COLO829 (cell line): ENCODE data around the gene GPR157.
"Not testable (repeated sequence)": the region's sequence is repeated elsewhere in the genome, so short reads cannot be mapped to it uniquely, and the experiment has no call there.

Source experiments
- DNase-seq: peaks from one replicate; pipeline ENCODE4 v3.0.0; 2012; ENCODE audit warnings: low spot score

The GPR157 gene, protein sequence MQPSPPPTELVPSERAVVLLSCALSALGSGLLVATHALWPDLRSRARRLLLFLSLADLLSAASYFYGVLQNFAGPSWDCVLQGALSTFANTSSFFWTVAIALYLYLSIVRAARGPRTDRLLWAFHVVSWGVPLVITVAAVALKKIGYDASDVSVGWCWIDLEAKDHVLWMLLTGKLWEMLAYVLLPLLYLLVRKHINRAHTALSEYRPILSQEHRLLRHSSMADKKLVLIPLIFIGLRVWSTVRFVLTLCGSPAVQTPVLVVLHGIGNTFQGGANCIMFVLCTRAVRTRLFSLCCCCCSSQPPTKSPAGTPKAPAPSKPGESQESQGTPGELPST

DNA sequence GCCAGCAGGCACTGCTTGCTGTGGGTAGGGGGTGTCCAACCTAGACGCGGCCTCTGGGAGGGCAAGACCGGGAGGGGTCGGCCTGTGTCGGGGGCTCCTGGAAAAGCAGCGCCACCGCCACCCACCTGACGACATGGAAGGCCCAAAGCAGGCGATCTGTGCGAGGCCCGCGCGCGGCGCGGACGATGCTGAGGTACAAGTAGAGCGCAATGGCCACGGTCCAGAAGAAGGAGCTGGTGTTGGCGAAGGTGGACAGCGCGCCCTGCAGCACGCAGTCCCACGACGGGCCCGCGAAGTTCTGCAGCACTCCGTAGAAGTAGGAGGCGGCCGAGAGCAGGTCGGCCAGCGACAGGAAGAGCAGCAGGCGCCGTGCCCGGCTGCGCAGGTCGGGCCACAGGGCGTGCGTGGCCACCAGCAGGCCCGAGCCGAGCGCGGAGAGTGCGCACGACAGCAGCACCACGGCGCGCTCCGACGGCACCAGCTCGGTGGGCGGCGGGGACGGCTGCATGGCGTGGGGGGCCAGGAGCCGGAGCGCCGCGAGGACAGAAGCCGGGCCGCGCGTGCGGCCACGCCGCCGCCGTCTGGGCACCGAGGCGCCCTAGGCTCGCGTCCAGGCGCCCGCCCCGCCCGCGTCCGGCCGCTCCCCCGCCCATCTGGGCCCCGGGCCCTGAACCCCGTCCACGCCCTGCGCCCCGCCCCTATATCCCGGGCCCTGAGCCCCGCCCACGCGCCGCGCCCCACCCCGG, at the start of gene GPR157:
Gene GPR157, minus strand, starts transcription at position 583 of the 746 bp plus-strand sequence. Its CDS starts 75 bp downstream, at position 508.
- no peak for DNase-seq

DNA sequence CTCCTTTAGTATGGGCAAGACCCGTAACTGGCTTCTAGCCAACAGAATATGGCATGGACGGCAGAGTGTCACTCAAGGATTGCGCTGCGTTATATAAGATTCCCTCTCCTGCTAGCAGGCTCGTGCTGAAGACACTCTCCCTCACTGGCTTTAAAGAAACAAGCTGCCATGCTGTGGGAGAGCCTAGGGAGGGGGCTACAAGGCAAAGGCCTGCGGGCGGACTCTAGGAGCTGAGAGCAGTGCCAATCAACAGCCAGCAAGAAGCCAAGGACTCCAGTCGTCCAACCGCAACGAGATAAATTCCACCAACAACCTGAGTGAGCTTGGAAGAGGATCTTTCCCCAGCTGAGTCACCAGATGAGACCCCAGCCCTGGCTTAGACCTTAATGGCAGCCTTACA, 45.9 kb upstream of the GPR157 start:
- no peak for DNase-seq

DNA sequence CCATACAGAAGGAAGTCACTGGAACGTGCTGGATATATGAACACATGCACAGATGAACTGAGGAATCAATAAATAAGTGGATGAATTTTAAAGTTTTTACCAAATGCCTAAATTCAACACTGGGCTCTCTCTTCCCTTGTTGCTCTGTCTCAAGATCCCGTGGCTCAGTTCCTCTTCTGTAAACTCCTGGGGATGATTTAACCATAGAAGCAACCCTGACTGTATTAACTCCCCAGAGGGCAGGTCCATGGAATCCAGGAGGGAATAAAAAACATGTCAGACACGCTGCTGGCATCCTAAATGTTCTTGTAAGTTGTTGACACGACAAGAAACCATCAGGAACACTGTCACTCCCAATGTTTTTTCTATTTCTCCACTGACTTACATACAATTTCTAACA, 45.3 kb upstream of the GPR157 start:
- no peak for DNase-seq

DNA sequence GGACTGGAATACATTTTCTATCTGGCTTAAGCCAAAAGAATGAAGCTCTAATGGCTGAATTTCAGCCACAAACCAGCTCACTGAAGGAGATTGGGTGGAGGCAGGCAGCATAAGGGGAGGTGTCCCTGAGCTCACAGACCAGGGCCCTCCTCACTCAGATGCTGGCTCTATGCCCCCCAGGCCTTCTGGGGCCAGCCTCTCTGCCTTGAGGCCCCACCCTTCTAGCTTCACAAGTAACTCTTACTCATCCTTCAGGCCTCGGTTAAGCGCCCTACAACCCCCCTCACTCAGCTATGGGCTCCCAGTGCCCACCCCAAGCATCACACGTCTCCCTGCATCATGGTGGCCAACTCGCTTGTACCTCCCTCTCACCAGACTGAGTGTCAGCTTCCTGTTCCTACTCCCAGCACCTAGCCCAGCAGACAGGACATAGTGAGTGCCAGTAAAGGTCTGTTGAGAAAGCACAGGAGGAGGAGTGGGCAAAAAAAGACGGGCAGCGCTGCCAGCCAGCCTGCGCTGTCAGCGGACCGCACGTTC, 40.8 kb upstream of the GPR157 start:
- DNase-seq: no peak

DNA sequence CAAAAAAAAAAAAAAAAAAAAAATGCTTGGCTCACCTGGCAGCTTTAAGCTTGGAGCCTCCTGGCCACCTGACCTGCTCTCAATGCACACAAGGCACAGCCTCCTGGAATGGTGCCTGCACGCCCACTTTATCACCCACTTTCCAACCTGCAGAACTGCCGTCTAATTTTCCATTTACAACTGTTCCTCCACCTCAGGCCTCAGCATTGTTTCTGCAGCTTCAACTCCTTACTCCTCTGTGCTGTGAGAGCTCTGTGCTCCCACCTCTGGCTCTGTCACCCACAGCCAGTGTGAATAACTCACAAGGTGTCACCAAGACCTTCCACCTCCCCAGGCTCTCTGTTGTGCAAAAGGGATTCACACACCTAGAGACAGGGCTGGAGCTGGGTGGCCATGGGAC, 38.7 kb upstream of the GPR157 start:
- DNase-seq: no peak

DNA sequence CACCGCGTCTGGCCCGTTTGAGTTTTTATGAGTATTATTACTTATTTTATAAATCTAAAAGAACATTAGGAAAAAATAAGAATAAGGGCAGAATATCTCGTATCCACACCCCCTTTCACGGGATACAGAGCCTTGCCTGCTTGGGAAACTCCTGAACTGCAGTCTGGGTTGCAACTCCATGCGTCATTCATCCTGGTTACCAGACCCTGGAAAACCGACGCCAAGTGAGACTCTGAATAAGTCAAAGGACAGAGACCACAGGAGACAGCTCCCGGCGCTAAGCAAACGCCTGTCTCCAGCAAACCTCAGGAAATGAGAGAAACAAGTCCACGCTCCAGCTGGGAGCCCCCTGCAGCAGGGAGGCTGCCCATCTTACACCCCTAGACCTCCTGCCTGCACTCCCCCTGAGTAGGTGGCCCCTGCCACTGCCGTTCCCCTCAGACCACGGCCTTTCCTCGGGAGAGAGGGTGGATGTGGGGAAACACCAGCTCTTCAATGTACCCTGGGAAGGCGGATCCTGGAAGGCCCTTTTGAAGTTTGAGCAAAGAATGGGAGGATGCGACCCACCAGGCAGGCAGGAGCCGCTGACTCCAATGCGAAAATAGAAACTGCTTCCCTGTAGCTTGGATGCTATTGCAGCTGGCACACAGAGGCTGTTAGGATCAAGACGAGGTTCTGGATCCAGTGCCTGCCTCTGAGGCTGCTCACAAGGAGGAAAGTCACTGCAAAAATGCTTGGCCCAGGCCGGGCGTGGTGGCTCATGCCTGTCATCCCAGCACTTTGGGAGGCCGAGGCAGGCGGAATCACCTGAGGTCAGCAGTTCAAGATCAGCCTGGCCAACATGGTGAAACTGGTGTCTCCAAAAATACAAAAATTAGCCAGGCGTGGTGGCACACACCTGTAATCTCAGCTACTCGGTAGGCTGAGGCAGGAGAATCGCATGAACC, 37.7 kb upstream of the GPR157 start:
- DNase-seq: no peak

DNA sequence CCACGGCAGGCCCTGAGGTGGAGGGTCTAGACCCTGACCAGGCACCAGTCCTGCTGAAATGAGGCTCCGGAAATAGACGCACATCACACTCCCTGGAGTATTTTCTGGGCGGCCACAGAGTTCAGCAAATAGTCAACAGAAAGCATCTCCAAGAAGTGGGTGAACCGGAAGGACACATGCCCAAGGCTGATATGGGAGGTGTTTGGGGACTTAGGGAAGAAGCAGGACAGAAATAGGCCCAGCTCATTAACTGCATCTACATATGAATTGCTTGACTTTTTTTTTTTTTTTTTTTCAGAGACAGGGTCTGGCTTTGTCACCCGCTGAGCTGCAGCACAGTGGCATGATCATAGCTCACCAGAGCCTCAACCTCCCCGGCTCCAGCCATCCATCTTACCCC, 36.5 kb upstream of the GPR157 start:
- no peak for DNase-seq

DNA sequence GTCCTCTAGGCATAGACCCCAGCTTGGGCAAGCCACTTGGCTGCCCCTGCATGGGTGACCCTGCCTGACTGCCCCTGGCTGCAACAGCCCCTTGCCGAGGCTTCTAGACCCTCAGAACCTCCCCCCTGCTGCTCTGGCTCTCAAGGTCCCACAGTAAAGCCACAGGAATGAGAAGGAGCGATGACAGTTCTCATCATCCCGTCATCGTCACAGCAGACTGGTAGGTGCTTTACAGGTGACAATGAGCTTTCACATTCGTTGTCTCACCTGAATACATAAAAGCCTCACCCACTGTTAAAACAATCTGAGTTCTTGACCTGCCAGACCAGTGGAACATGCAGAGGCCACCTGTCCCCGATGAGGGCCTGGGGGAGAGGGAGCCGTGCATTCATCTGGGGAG, 36.0 kb upstream of the GPR157 start:
- no peak for DNase-seq

DNA sequence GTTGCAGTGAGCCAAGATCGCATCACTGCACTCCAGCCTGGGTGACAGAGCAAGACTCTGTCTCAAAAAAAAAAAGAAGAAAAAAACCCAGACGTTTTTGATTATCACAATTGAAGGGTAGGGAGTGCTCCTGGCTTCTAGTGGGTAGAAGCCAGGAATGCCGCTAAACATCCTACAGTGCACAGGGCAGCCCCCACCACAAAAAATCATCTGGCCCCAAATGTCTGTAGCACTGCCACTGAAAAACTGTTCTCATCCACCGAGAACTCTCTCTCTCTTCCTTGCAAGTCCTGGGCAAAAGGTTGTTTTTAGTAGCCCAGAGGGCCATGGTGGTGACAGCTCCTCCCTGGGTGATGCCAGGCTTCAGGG, 35.6 kb upstream of the GPR157 start:
- no peak for DNase-seq

DNA sequence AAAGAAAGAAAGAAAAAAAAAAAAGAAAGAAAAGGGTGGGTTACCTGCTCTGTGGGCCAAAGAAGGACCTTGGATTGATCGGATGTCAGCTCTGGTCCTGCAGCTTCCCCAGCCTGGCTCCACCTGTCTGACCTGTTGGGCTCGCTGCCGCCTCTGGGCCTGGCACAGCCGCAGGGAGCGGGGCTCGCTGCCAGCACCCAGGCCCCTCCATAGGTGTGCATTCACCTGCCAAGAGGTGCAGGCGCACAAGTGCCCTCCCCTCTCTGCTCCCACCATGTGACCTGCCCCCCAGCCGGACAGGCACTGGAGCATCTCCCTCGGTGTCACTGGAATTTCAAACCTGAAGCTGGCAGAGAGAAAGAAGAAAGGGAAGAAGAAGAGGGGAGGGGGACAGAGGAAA, 33.1 kb upstream of the GPR157 start:
- no peak for DNase-seq

DNA sequence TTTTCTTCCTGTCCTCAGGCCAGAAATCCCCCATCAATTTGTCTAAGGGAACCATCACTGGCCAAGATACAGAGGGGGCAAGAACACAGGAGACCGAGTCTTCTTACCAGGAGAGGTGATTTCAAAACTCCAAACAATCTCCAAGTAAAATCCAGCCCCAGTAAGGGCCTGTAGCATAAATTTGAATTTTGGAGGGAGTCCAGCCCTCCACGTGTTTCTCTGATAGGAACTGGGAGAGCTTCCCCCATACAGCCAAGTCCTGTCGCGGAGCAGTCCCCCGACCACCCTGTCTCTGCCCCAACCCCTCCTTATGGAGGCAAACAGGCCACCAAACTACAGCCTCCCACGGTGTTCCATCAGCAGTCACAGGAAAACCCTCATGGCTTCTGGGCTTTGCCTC, 32.4 kb upstream of the GPR157 start:
- no peak for DNase-seq

DNA sequence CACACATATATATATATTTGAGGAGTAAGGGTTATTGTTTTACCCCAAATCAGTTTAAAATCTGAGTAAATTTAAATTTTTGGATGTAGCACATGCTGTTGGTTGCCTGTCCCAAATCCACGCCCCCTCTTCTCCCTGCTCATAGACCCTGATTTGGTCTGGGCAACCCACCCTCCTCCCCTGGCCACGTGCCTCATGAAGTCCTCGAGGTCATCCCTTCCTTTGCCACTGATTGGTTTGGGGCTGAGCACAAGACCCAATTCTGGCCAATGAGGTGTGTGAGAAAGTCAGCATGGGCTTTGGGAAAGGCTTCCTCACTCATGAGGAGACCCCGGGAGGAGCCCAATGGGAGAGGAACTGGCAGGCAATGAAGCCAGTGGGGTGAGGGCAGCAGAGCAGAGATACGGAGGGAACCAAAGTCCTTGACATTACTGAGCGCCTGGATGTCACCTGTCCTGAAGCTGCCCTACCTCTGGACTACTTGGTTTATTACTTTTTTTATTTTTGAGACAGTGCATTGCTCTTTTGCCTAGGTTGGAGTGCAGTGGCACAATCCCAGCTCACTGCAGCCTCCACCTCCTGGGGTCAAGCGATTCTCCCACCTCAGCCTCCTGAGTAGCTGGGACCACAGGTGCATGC, 31.3 kb upstream of the GPR157 start:
- DNase-seq: no peak

DNA sequence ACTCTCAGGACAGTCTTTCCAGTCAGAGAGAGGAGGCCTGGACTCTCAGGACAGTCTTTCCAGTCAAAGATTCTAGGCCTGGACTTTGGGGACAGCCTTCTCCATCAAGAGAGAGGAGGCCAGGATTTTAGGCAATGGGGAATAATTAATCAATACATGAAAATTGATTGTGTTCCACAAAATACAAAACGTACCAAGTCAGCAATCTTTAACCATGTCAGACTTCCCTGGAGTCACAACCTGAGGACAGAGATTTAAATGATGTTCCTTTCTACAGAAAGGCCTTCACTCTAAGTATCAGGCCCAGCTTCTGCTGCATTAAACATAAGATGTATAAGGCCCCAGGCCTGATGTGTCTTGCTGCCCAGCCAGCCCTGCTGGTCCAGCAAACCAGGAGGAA, 27.0 kb upstream of the GPR157 start:
- no peak for DNase-seq

DNA sequence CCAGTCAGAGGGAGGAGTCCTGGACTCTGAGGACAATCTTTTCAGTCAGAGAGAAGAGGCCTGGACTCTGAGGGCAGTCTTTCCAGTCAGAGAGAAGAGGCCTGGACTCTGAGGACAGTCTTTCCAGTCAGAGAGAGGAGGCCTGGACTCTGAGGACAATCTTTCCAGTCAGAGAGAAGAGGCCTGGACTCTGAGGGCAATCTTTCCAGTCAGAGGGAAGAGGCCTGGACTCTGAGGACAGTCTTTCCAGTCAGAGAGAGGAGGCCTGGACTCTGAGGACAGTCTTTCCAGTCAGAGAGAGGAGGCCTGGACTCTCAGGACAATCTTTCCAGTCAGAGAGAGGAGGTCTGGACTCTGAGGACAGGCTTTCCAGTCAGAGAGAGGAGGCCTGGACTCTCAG, 26.5 kb upstream of the GPR157 start:
- DNase-seq: not testable (repeated sequence)

DNA sequence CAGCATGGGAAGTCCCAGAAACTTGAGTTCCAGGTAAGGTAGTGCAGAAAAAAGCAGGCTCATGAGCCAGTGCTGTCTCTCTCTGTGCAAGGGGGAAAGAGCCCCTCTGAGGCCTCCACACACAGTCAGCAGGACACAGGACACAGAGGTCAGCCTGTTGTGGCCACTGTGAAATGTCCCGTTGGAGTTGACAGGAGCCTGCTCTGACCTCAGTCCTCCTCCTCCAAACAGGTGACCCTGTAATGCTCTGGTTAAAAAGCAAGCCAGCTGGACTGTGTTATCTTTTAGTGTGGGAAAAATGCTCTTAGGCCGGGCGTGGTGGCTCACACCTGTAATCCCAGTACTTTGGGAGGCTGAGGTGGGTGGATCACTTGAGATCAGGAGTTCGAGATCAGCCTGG, 24.2 kb upstream of the GPR157 start:
- DNase-seq: no peak

DNA sequence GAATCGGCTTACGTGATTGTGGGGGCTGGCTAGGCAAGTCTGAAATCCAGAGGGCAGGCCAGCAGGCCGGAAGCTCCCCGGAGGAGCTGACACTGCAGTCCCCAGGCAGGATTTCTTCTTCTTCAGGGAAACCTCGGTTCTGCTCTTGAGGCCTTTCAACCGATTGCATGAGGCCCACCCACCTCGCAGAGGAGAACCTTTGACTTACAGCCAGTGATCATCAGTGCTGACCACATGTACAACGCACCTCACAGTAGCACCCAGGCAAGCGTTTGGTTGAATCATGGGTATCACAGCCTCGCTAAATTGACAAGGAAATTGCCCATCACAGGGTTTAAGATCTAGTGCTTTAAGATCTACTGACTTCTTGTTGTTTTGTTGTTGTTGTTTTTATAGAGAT, 23.6 kb upstream of the GPR157 start:
- no peak for DNase-seq

DNA sequence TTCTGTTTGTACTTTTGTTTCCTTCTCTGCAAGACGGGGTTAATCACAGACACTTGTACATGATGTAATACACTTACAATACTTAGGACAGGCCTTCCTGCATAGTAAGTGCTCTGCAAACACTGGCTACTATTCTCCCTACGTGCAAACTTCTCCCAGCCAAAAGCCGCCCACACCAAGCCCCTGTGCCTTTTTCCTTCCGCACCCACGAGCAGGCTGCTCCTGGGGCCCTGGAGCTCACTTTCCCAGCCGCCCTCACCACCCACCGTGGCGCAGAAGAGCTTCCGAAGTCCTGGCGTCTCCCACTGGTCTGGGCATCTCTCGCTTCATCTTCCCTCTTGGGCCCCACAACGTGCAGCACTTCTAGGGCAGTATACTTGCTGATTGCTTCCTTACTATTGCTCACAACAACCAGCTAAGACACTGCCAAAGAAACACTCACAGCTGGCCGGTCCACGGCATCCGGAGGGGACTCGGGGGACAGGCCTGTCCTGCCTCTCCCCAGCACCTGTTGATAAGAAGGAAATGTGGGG, 22.5 kb upstream of the GPR157 start:
- no peak for DNase-seq

DNA sequence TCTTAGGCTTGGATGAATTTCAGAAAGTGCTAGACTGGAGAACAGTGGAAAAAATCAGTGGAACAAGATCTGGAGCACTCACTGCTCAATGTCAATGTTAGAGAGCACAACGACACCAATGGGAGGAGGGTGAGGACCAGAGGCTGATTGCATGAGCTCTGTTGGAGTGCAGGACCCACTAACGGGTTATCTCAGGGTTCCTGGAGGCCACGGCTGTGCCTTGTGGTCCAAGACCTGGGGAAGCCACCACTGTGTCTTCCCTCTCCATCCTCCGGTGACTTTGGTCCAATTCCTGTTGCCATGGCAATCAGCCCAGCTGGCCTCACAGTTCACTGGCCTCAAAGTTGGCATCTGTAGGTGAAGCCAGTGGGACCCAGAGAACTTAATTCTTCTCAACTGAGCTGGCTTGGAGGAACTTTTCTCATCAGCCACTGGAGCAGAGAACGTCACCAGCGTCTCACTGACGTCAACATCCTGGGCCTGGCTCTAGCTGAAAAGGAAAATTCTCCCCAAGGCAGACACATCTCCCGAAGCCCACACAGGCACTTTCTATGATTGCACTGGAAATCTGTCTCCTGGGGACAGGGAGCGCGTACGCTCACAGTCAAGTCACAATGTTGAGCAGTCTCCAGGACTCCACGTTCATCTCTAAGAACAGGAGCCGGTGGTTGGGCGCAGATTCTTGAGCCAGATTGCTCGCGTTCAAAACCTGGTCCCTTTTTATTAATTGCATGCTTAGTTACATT, 21.9 kb upstream of the GPR157 start:
- DNase-seq: no peak

DNA sequence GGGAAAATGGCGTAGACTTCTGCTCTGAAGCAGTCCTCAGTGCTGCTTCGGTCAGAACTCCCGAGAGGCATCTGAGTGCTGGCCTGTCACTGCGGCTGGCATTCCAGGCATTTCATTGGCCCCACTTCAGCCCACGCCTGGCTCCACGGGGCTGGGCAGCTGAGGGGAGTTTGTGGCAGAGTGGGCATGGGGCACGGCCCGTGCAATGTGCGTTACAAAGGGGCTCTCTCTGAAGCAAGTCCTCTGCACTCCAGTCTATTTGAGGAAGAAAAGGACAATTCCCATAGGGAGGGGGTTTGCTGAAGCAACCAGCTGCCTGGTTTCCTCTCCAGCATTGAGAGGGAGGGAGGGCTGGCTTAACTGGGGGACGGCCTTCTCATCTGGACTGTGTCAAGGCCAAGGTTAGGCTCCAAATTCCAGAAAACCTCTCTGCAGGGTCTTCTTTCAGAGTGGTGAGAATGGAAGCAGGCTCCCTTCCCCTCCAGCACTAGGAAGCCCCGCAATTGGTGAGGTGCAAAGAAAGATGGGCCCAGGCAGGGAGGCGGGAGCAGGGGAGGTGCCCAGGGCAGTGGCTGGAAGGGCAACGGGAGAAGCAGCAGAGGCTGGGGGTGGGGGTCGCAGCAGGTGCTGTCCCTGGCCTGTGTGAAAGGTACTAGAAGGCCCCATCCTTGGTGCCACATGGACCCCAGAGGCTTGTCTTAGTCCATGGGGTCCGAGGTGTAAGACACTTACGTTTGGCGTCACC, 21.1 kb upstream of the GPR157 start:
- DNase-seq: no peak

DNA sequence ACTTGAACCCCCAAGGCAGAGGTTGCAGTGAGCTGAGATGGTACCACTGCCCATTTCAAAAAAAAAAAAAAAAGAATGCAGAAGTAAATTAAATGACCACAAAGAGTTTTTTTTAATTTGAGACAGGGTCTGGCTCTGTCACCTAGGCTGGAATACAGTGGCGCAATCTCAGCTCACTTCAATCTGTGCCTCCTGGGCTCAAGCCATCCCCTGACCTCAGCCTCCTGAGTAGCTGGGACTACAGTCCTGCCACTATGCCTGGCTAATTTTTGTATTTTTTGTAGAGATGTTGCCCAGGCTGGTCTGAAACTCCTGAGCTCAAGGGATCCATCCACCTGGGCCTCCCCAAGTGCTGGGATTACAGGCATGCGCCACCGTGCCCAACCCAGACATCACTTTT, 20.2 kb upstream of the GPR157 start:
- no peak for DNase-seq
